ENCODE results near the gene MAGEA3. TPM values are rescaled to one million over a fixed set of nuclear protein-coding genes. Genes with fewer than 3 reads are reported as not detected.
"Not testable (repeated sequence)": the region's sequence is repeated elsewhere in the genome, so short reads cannot be mapped to it uniquely, and the experiment has no call there.

The MAGEA3 gene, protein sequence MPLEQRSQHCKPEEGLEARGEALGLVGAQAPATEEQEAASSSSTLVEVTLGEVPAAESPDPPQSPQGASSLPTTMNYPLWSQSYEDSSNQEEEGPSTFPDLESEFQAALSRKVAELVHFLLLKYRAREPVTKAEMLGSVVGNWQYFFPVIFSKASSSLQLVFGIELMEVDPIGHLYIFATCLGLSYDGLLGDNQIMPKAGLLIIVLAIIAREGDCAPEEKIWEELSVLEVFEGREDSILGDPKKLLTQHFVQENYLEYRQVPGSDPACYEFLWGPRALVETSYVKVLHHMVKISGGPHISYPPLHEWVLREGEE
- total RNA-seq: 10 to 100 TPM in 1 of 2 donors, not detected in 1; 10.1 TPM

- DNase-seq (ENCODE audit: low spot score); intact Hi-C loops (cut with DNase I): not testable (repeated sequence)
- 53% methylated on average over 3 of the region's 34 CpGs for WGBS
Measured at GRCh38 chrX:152697952-152698931, at the start of gene MAGEA3. TSS of gene MAGEA3 (plus strand) at chrX:152698794. CDS start at chrX:152700833, 2,039 bp downstream.

DNA sequence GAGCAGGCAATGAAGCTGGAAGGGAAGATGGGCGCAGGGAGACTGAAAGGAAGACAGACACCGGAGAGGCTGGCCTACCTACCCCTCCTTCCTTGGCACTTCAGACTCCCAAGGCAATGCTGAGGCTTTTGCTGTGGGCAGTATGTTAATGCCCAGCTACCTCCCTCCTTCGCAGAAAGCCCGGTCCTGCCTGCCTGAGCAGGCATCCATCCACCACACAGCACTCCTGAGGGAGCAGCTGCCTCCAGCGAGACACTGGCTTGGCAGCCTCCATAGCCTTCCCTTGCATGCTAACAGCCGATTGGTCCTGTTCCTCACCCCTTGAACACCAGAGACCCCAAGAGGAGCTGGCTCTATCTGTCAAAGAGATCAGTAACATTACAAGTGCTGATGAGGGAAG lies 46.5 kb upstream of the MAGEA3 start:
- H3K4me3 ChIP-seq: no peak overlapping the region
- TF ChIP-seq POLR2AphosphoS5 (IDR thresholded peaks at IDR 0.05) (no peak), POLR2A (IDR thresholded peaks at IDR 0.05) (no peak), CTCF (IDR thresholded peaks at IDR 0.05) (no peak)
- 91% methylated on average over 5 of the region's 6 CpGs for WGBS
- H3K36me3 ChIP-seq: no peaks in the 10 kb centered on the region
- DNase-seq (ENCODE audit: low spot score): no peak
- no peak overlapping the region for H3K27ac ChIP-seq
- H3K27me3 ChIP-seq (replicated peaks; ENCODE audit: insufficient read depth): no peaks in the 10 kb centered on the region
- H3K9me3 ChIP-seq: no peaks in the 10 kb centered on the region
- H3K4me1 ChIP-seq (replicated peaks): no peaks in the 10 kb centered on the region
- intact Hi-C loops (cut with DNase I): no loop called here

More at GRCh38 chrX:152697952-152698931, at the start of gene MAGEA3:
- H3K4me1 ChIP-seq (replicated peaks); H3K27me3 ChIP-seq (replicated peaks; ENCODE audit: insufficient read depth); H3K36me3 ChIP-seq; H3K9me3 ChIP-seq; H3K4me3 ChIP-seq; H3K27ac ChIP-seq: not testable (repeated sequence)

DNA sequence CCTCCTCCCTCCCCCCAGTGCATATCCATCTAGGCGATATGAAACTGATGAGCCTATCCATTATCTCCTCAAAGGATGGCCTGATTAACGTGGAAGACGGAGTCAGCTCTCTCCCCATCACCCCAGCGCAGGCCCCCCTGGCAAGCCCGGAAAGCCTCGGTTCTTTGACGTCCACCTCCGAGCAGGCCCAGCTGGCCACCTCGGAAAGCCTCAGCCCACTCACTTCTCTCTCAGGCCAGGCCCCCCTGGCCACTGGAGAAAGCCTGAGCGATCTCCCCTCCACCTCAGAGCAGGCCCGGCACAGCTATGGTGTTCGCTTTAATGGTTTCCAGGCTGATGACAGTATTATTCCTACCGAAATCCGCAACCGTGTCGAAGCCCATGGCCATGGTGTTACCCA lies 46.1 kb upstream of the MAGEA3 start:
- Histone ChIP-seq H3K27me3 (replicated peaks; ENCODE audit: insufficient read depth) (no peaks in the 10 kb centered on the region), H3K36me3 (no peaks in the 10 kb centered on the region), H3K4me1 (replicated peaks) (no peaks in the 10 kb centered on the region), H3K27ac (no peak overlapping the region), H3K9me3 (no peaks in the 10 kb centered on the region), H3K4me3 (no peak overlapping the region)
- intact Hi-C loops (cut with DNase I): no loop called here
- WGBS: 94% methylated on average over 8 of the region's 16 CpGs
- TF ChIP-seq CTCF (IDR thresholded peaks at IDR 0.05) (no peak), POLR2A (IDR thresholded peaks at IDR 0.05) (no peak), POLR2AphosphoS5 (IDR thresholded peaks at IDR 0.05) (no peak)
- no peak for DNase-seq (ENCODE audit: low spot score)

- TF ChIP-seq POLR2A (IDR thresholded peaks at IDR 0.05) (no peak), CTCF (IDR thresholded peaks at IDR 0.05) (no peak), POLR2AphosphoS5 (IDR thresholded peaks at IDR 0.05) (no peak)
- H3K4me1 ChIP-seq (replicated peaks): no peaks in the 10 kb centered on the region
- no peak for DNase-seq (ENCODE audit: low spot score)
- H3K4me3 ChIP-seq: no peak overlapping the region
- no peaks in the 10 kb centered on the region for H3K36me3 ChIP-seq
- no peak overlapping the region for H3K27ac ChIP-seq
- no peaks in the 10 kb centered on the region for H3K27me3 ChIP-seq (replicated peaks; ENCODE audit: insufficient read depth)
- 80% methylated on average over 4 of the region's 4 CpGs for WGBS
- H3K9me3 ChIP-seq: no peaks in the 10 kb centered on the region
- intact Hi-C loops (cut with DNase I): no loop called here
Measured at GRCh38 chrX:152656087-152656486, 42.5 kb upstream of the MAGEA3 start.

DNA sequence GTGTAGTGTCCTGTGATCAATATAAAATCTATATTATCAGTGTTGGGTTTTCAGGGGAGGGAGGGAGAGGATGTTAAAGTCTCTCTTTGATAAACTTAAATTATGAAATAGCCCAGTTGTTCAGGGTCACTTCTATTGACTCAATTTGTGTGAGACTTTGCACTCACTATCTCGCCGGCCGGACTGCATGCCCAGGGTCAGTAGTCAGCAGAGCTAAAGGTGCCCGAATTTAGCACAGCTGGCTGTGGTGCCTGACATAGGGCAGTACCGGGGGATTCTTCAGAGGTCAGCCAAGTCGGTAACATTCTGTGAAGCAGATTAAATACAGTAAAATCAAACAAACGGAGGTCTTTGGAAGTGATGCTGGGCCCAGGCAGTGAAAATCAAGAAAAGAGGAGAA lies 41.7 kb upstream of the MAGEA3 start:
- WGBS: 90% methylated on average over 7 of the region's 7 CpGs
- no peak for DNase-seq (ENCODE audit: low spot score)
- Histone ChIP-seq H3K4me3 (no peak overlapping the region), H3K27ac (no peak overlapping the region), H3K9me3 (no peaks in the 10 kb centered on the region), H3K27me3 (replicated peaks; ENCODE audit: insufficient read depth) (no peaks in the 10 kb centered on the region), H3K36me3 (no peaks in the 10 kb centered on the region), H3K4me1 (replicated peaks) (no peaks in the 10 kb centered on the region)
- TF ChIP-seq POLR2AphosphoS5 (IDR thresholded peaks at IDR 0.05) (no peak), POLR2A (IDR thresholded peaks at IDR 0.05) (no peak), CTCF (IDR thresholded peaks at IDR 0.05) (no peak)
- intact Hi-C loops (cut with DNase I): no loop called here

All from prostate gland (tissue), 2 donors.